ELF-1 (cell line): Measurements from ENCODE around the gene SMIM10.
"Not testable (repeated sequence)": the region's sequence is repeated elsewhere in the genome, so short reads cannot be mapped to it uniquely, and the experiment has no call there.

Experiments
- DNase-seq: peaks from one replicate; pipeline ENCODE4 v3.0.0-alpha.2; 2016; ENCODE audit warnings: low read depth, low spot score

Gene SMIM10

DNA sequence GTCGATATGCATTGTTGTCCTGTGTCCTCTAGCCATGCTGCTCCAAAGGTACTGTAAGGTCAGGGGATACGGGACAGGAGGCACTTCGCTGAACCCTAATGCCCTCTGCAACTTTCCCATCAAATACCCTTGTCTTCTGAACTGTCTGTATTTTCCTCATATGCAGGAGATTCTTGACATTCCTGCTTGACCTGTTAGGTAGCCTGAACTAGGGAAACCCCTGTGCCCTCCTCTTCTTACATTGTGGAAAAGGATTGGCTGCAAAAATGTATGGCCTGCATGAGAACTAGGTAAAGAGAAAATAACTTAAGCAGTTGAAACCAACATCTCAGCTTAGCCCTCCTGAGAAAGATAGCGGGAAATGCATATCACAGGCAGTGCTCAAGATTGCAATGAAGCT, 20.1 kb downstream of the SMIM10 start:
- peak; percentile 40 for DNase-seq

DNA sequence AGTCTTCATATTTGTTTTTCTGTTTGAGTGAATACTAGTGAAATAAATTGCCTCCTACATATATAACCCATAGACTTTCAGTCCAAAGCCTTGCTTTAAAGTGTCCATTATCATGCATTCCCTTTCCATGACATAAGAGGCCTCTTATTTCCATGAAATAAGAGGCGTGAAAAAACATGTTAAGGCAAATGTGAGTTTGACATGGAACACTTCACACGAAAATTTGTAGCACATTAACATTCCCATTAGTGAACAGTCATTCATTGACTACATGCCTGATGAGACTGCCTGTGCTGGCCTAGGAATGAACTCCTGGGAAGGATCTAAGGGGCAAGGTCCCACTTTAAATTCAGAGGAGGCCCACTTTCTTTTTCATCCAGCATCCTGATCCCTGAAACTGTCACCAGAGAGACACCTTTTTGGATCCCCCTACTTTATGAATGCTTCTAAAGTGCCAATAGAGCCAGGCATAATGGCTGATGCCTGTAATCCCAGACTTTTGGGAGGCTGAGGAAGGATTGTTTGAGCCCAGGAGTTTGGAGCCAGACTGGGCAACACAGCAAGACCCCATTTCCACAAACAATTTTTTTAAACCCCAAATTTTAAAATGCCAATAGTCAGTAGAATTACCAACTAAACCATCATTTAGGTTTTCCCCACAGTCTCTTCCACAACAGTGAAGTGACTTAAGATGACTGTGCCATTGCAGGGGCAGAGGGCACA, 24.9 kb downstream of the SMIM10 start:
- no peak for DNase-seq

DNA sequence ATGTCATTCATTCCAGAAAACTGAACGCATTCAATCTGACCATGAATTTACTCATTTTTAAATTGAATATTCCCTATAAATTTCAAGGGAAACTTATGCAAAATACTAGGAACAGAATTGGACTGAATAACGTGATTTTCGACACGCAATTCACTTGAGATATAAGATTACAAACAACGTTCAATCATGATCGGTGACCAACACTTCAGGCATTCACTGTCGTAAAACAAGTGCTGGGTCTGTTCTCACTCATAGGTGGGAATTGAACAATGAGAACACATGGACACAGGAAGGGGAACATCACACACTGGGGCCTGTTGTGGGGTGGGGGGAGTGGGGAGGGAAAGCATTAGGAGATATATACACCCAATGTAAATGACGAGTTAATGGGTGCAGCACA, 29.1 kb downstream of the SMIM10 start:
- DNase-seq, result not testable (repeated sequence)

DNA sequence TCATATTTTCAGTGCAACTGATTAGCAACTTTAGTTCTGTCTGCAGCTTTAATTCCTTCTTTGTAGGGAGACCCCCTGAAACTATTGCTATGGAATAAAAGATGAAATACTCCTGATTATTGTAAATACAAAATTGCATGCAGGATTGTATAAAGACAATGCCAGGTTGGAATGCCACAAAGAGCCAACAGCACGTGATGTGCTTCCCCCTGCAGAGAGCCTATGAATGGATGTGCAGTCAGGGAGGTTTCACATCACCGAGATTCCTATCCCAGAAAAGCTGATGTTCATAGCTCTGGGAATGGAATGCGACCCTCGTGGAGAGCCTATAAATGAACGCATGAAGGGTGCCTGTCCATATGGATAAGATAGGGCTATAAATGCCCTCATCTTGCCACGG, 33.0 kb downstream of the SMIM10 start:
- DNase-seq, result not testable (repeated sequence)

DNA sequence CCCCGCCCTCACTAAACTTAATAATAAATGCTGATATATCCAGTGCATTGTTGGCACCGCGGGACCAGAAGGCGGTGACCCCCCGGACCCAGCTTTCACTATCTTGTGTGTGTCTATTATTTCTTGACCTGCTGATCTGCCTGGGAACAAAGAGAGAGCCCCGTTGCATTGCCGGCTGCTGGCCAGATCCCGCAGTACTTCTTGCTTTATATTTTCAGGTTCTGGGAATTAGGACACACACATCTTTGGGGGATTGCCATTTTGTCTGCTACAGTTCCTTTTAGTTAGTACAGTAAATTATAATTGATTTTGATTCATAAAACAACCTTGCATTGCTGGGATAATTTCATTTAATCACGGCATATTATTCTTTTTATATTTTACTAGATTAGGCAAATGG, 33.7 kb downstream of the SMIM10 start:
- no peak for DNase-seq

DNA sequence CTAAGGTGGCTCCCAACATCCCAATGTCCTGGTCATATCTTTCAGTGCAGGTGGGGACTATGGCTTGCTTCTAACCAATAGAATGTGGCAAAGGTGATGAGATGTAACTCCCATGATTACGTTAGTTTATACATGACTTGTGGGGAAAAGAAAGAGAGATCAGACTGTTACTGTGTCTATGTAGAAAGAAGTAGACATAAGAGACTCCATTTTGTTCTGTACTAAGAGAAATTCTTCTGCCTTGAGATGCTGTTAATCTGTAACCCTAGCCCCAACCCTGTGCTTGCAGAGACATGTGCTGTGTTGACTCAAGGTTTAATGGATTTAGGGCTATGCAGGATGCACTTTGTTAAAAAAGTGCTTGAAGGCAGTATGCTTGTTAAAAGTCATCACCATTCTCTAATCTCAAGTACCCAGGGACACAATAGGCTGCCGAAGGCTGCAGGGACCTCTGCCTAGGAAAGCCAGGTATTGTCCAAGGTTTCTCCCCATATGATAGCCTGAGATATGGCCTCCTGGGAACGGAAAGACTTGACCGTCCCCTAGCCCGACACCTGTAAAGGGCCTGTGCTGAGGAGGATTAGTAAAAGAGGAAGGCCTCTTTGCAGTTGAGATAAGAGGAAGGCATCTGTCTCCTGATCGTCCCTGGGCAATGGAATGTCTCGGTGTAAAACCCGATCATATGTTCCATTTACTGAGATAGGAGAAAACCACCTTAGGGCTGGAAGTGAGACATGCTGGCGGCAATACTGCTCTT, 39.6 kb downstream of the SMIM10 start:
- not testable (repeated sequence) for DNase-seq

DNA sequence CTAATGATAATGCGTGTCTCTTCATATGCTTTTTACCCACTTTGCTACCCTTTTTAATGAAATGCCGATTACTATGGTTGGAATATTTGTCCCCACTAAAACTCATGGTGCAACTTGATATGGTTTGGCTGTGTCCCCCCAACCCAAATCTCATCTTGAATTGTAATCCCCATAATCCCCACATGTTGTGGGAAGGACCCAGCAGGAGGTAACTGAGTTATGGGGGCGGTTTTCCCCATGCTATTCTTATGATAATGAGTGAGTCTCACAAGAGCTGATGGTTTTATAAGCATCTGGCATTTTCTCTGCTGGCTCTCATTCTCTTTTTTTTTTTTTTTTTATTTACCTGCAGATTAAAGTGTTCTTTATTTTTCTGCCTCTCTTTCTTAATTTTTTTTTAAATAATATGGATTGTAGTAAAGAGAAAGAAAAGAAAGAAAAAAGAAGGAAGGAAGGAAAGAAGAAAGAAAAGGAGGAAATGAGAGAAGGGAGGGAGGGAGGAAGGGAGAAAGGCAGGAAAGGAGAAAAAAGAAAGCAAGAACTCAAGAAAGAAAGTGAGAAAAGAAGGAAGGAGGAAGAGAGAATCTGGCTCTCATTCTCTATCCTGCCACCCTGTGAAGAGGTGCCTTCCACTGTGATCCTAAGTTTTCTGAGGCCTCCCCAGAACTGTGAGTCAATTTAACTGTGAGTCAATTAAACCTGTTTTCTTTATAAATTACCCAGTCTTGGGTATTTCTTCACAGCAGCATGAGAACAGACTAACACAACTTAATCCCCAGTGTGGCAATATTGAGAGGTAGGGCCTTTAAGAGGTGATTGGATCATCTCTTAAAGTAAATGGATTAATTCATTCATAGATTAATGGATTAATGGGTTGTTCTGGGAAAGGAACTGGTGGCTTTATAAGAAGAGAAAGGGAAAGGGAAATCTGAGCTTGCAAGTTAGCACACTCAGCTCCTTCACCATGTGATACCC, 50.6 kb downstream of the SMIM10 start:
- DNase-seq, result not testable (repeated sequence)
